ENCODE measurements around the gene TSNAXIP1.
"Not testable (repeated sequence)": the region's sequence is repeated elsewhere in the genome, so short reads cannot be mapped to it uniquely, and the experiment has no call there.

Gene TSNAXIP1

GRCh38 chr16:67828651-67829050 lies 22.0 kb downstream of the TSNAXIP1 start:
- no peak for DNase-seq (ENCODE audit: low read depth)
- H3K4me3 ChIP-seq (ENCODE audit: low read depth, low read length), result no peak overlapping the region

- no peak for DNase-seq (ENCODE audit: low read depth)
- H3K4me3 ChIP-seq (ENCODE audit: low read depth, low read length), result peak overlapping the region; percentile 82
Observed at GRCh38 chr16:67833030-67833414, 26.3 kb downstream of the TSNAXIP1 start.

- peak; percentile 59 for DNase-seq (ENCODE audit: low read depth)
- H3K4me3 ChIP-seq (ENCODE audit: low read depth, low read length), result peak overlapping the region; percentile 82
Observed at GRCh38 chr16:67833415-67834241, 26.9 kb downstream of the TSNAXIP1 start.

- H3K4me3 ChIP-seq (ENCODE audit: low read depth, low read length), result peak overlapping the region; percentile 82
Observed at GRCh38 chr16:67834242-67834614, 27.5 kb downstream of the TSNAXIP1 start.

GRCh38 chr16:67837190-67837589 lies 30.5 kb downstream of the TSNAXIP1 start:
- not testable (repeated sequence) for DNase-seq (ENCODE audit: low read depth)

More at GRCh38 chr16:67834242-67834614, 27.5 kb downstream of the TSNAXIP1 start:
- no peak for DNase-seq (ENCODE audit: low read depth)

GRCh38 chr16:67837811-67838210 lies 31.1 kb downstream of the TSNAXIP1 start:
- no peak for DNase-seq (ENCODE audit: low read depth)
- no peak overlapping the region for H3K4me3 ChIP-seq (ENCODE audit: low read depth, low read length)

More at GRCh38 chr16:67837190-67837589, 30.5 kb downstream of the TSNAXIP1 start:
- H3K4me3 ChIP-seq (ENCODE audit: low read depth, low read length), result not testable (repeated sequence)

GRCh38 chr16:67841198-67841815 lies 34.6 kb downstream of the TSNAXIP1 start:
- H3K4me3 ChIP-seq (ENCODE audit: low read depth, low read length), result peak overlapping the region; percentile 75
- no peak for DNase-seq (ENCODE audit: low read depth)

GRCh38 chr16:67841816-67842508 lies 35.3 kb downstream of the TSNAXIP1 start, which contains the start of gene THAP11:
THAP11 (plus strand) TSS chr16:67842320; CDS start chr16:67842555, 235 bp downstream.
- DNase-seq (ENCODE audit: low read depth), result peak; percentile 74

GRCh38 chr16:67842509-67843342 lies 36.0 kb downstream of the TSNAXIP1 start:
- DNase-seq (ENCODE audit: low read depth), result no peak
- H3K4me3 ChIP-seq (ENCODE audit: low read depth, low read length), result peak overlapping the region; percentile 75

More at GRCh38 chr16:67841816-67842508, 35.3 kb downstream of the TSNAXIP1 start, which contains the start of gene THAP11:
- H3K4me3 ChIP-seq (ENCODE audit: low read depth, low read length), result peak within 1 kb of the TSS; percentile 75

- DNase-seq (ENCODE audit: low read depth), result no peak
- peak overlapping the region; percentile 75 for H3K4me3 ChIP-seq (ENCODE audit: low read depth, low read length)
Observed at GRCh38 chr16:67843343-67843765, 36.7 kb downstream of the TSNAXIP1 start.

GRCh38 chr16:67844497-67844896 lies 37.8 kb downstream of the TSNAXIP1 start:
- H3K4me3 ChIP-seq (ENCODE audit: low read depth, low read length), result peak overlapping the region; percentile 7
- no peak for DNase-seq (ENCODE audit: low read depth)

- peak overlapping the region; percentile 92 for H3K4me3 ChIP-seq (ENCODE audit: low read depth, low read length)
Observed at GRCh38 chr16:67845291-67846062, 38.8 kb downstream of the TSNAXIP1 start.

GRCh38 chr16:67846063-67846319 lies 39.3 kb downstream of the TSNAXIP1 start:
- no peak for DNase-seq (ENCODE audit: low read depth)
- H3K4me3 ChIP-seq (ENCODE audit: low read depth, low read length), result peak overlapping the region; percentile 92

More at GRCh38 chr16:67845291-67846062, 38.8 kb downstream of the TSNAXIP1 start:
- no peak for DNase-seq (ENCODE audit: low read depth)

- peak within 1 kb of the TSS; percentile 92 for H3K4me3 ChIP-seq (ENCODE audit: low read depth, low read length)
- peak; percentile 70 for DNase-seq (ENCODE audit: low read depth)
Observed at GRCh38 chr16:67846320-67847063, 39.8 kb downstream of the TSNAXIP1 start, which contains the start of gene NUTF2. NUTF2 (plus strand) TSS chr16:67846933; CDS start chr16:67865131, 18,198 bp downstream.

- DNase-seq (ENCODE audit: low read depth), result no peak
- H3K4me3 ChIP-seq (ENCODE audit: low read depth, low read length), result peak within 1 kb of the TSS; percentile 92
Observed at GRCh38 chr16:67847064-67847861, 40.6 kb downstream of the TSNAXIP1 start, which contains the start of gene CENPT. CENPT (minus strand) TSS chr16:67847693; CDS start chr16:67833859, 13,834 bp downstream.

- no peak for DNase-seq (ENCODE audit: low read depth)
- peak overlapping the region; percentile 92 for H3K4me3 ChIP-seq (ENCODE audit: low read depth, low read length)
Observed at GRCh38 chr16:67848118-67848517, 41.4 kb downstream of the TSNAXIP1 start.

GRCh38 chr16:67853670-67854069 lies 47.0 kb downstream of the TSNAXIP1 start:
- DNase-seq (ENCODE audit: low read depth), result no peak
- no peak overlapping the region for H3K4me3 ChIP-seq (ENCODE audit: low read depth, low read length)
